ENCODE results near the gene MEGF11.

Gene MEGF11

DNA sequence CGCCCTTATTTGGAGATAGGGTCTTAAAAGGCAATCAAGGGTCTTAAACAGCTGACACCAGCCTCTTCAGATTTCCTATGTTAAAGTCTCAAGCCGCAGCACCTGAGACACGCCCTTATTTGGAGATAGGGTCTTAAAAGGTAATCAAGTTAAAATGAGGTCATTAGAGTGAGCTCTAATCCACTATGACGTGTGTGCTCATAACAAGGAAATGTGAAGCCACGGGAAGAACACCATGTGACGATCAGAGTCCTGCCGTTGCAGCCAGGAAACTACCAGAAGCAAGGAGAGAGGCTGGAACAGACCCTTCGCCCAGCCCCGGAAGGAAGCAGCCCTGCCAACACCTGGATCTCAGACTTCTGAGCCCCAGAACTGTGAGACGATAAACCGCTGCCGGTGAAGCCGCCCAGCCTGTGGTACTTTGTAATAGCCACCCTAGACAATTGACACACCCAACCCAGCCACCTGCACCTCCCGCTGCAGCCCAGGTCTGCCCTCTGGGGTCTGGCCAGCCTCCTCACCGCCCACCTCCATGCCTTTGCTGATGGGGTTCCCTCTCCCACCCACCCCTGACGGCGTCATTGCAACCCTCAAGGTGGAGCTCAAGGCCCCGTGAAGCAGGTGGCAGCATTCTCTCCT lies 137.9 kb downstream of the MEGF11 start:
- Histone ChIP-seq H3K9ac (ENCODE audit: low read length) (no peak overlapping the region), H3K4ac (ENCODE audit: low read depth, low read length) (no peak overlapping the region), H4K8ac (ENCODE audit: low read depth, low read length) (no peak overlapping the region), H3K56ac (ENCODE audit: low read length) (no peak overlapping the region), H2BK15ac (replicated peaks; ENCODE audit: low read depth) (no peak overlapping the region), H3K18ac (ENCODE audit: low read length) (no peak overlapping the region), H3K27me3 (ENCODE audit: insufficient read depth, low read length, poor library complexity) (no peaks in the 10 kb centered on the region), H3K79me1 (ENCODE audit: low read length) (no peaks in the 10 kb centered on the region), H2BK120ac (ENCODE audit: low read depth, low read length) (no peak overlapping the region), H3K4me3 (ENCODE audit: low read length) (no peak overlapping the region), H2BK5ac (ENCODE audit: low read length) (no peak overlapping the region), H3K79me2 (ENCODE audit: control insufficient read depth, insufficient read depth, low read length) (no peaks in the 10 kb centered on the region), H3K4me2 (ENCODE audit: low read length) (no peak overlapping the region), H3K23ac (ENCODE audit: low read length) (no peak overlapping the region), H3K4me1 (ENCODE audit: control insufficient read depth, low read depth, low read length) (no peaks in the 10 kb centered on the region), H3K27ac (ENCODE audit: low read depth, low read length) (no peak overlapping the region), H2AK5ac (ENCODE audit: low read length) (no peak overlapping the region), H4K5ac (ENCODE audit: low read length) (no peak overlapping the region), H3K36me3 (ENCODE audit: control insufficient read depth, insufficient read depth, low read length) (no peaks in the 10 kb centered on the region)
- no CpG with 5 or more reads among the region's 18 CpGs for WGBS (ENCODE audit: extremely low coverage, insufficient coverage, low lambda C conversion rate)
- DNase-seq = peak; percentile 58

DNA sequence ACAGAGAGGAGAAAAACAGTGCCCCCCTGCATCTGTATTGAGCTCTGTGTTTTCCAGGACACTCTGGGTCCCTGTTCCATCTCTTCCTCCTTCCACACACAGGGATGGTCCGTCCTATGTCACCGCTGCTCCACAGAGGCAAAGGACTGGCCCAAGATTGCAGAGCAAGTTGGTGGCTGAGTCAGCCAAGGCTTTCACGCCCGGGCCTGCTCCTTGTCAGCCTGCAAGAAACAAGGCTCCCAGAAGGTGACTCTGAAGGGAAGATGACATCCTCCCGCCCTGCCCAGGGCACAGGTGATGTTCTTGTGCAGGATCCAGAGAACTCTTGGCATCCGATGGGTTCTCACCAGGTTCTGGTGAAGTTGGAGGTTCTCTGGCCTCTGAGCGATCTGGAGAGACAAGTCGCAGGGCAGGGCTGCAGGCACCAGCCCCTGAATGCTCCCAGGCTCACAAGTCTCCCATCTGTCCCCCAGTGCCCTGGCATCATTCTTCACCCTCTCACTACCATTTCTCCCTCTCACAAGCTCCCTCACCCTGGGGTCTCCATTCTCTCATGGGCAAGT lies 138.6 kb downstream of the MEGF11 start:
- Histone ChIP-seq H3K79me2 (ENCODE audit: control insufficient read depth, insufficient read depth, low read length) (no peaks in the 10 kb centered on the region), H3K56ac (ENCODE audit: low read length) (no peak overlapping the region), H3K27me3 (ENCODE audit: insufficient read depth, low read length, poor library complexity) (no peaks in the 10 kb centered on the region)

DNA sequence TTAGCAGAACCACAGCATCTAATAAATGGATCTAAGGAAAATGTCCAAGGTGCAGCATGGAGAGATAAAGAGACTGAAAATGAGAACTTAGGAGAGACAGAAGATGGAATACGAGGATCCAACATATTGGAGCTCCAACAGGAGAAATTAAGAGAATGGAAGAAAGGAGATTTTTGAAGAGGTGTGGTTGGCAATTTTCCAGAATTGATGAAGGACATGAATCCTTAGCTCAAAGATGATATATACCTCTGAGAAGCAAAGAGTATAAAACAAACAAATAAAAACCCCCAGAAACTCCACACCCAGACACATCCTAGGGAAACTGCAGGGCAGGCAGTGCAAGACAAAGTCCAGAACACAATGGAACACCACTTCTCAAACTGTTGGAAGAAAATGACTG lies 141.2 kb downstream of the MEGF11 start:
- H2BK15ac ChIP-seq (replicated peaks; ENCODE audit: low read depth) = no peak overlapping the region
- no peak overlapping the region for H2AK5ac ChIP-seq (ENCODE audit: low read length)
- H3K4me1 ChIP-seq (ENCODE audit: control insufficient read depth, low read depth, low read length) = no peaks in the 10 kb centered on the region
- H3K56ac ChIP-seq (ENCODE audit: low read length) = no peak overlapping the region
- no peak overlapping the region for H3K4me2 ChIP-seq (ENCODE audit: low read length)
- H2BK5ac ChIP-seq (ENCODE audit: low read length) = no peak overlapping the region
- no peak overlapping the region for H3K23ac ChIP-seq (ENCODE audit: low read length)
- H3K79me2 ChIP-seq (ENCODE audit: control insufficient read depth, insufficient read depth, low read length) = no peaks in the 10 kb centered on the region
- DNase-seq = no peak
- H3K9ac ChIP-seq (ENCODE audit: low read length) = no peak overlapping the region
- H3K4me3 ChIP-seq (ENCODE audit: low read length) = no peak overlapping the region
- H3K79me1 ChIP-seq (ENCODE audit: low read length) = no peaks in the 10 kb centered on the region
- H3K27ac ChIP-seq (ENCODE audit: low read depth, low read length) = no peak overlapping the region
- no peak overlapping the region for H4K5ac ChIP-seq (ENCODE audit: low read length)
- no peaks in the 10 kb centered on the region for H3K27me3 ChIP-seq (ENCODE audit: insufficient read depth, low read length, poor library complexity)
- no peak overlapping the region for H4K8ac ChIP-seq (ENCODE audit: low read depth, low read length)
- no peaks in the 10 kb centered on the region for H3K36me3 ChIP-seq (ENCODE audit: control insufficient read depth, insufficient read depth, low read length)
- H3K18ac ChIP-seq (ENCODE audit: low read length) = no peak overlapping the region
- H3K4ac ChIP-seq (ENCODE audit: low read depth, low read length) = no peak overlapping the region
- no peak overlapping the region for H2BK120ac ChIP-seq (ENCODE audit: low read depth, low read length)
- WGBS (ENCODE audit: extremely low coverage, insufficient coverage, low lambda C conversion rate) = no CpG with 5 or more reads among the region's 1 CpG

More for the DNA sequence above, 138.6 kb downstream of the MEGF11 start:
- DNase-seq = no peak
- no peak overlapping the region for H2AK5ac ChIP-seq (ENCODE audit: low read length)
- no peak overlapping the region for H2BK5ac ChIP-seq (ENCODE audit: low read length)
- no peak overlapping the region for H2BK15ac ChIP-seq (replicated peaks; ENCODE audit: low read depth)
- H3K27ac ChIP-seq (ENCODE audit: low read depth, low read length) = no peak overlapping the region
- no peak overlapping the region for H2BK120ac ChIP-seq (ENCODE audit: low read depth, low read length)
- H3K4me2 ChIP-seq (ENCODE audit: low read length) = no peak overlapping the region
- no peaks in the 10 kb centered on the region for H3K36me3 ChIP-seq (ENCODE audit: control insufficient read depth, insufficient read depth, low read length)
- no peak overlapping the region for H3K9ac ChIP-seq (ENCODE audit: low read length)
- no peak overlapping the region for H3K18ac ChIP-seq (ENCODE audit: low read length)
- H3K4me3 ChIP-seq (ENCODE audit: low read length) = no peak overlapping the region
- no peak overlapping the region for H4K5ac ChIP-seq (ENCODE audit: low read length)
- no peak overlapping the region for H4K8ac ChIP-seq (ENCODE audit: low read depth, low read length)
- no peaks in the 10 kb centered on the region for H3K4me1 ChIP-seq (ENCODE audit: control insufficient read depth, low read depth, low read length)
- no peak overlapping the region for H3K4ac ChIP-seq (ENCODE audit: low read depth, low read length)
- WGBS (ENCODE audit: extremely low coverage, insufficient coverage, low lambda C conversion rate) = no CpG with 5 or more reads among the region's 8 CpGs
- no peaks in the 10 kb centered on the region for H3K79me1 ChIP-seq (ENCODE audit: low read length)
- no peak overlapping the region for H3K23ac ChIP-seq (ENCODE audit: low read length)

- H4K5ac ChIP-seq (ENCODE audit: low read length) = no peak overlapping the region
- H3K79me2 ChIP-seq (ENCODE audit: control insufficient read depth, insufficient read depth, low read length) = no peaks in the 10 kb centered on the region
- no peaks in the 10 kb centered on the region for H3K79me1 ChIP-seq (ENCODE audit: low read length)
- H3K4me2 ChIP-seq (ENCODE audit: low read length) = no peak overlapping the region
- no peak overlapping the region for H2BK15ac ChIP-seq (replicated peaks; ENCODE audit: low read depth)
- no peak overlapping the region for H4K8ac ChIP-seq (ENCODE audit: low read depth, low read length)
- H3K56ac ChIP-seq (ENCODE audit: low read length) = no peak overlapping the region
- no peak overlapping the region for H3K4ac ChIP-seq (ENCODE audit: low read depth, low read length)
- no peak overlapping the region for H3K4me3 ChIP-seq (ENCODE audit: low read length)
- no peak overlapping the region for H2BK120ac ChIP-seq (ENCODE audit: low read depth, low read length)
- DNase-seq = no peak
- H3K27ac ChIP-seq (ENCODE audit: low read depth, low read length) = no peak overlapping the region
- no peak overlapping the region for H3K9ac ChIP-seq (ENCODE audit: low read length)
- no peak overlapping the region for H2AK5ac ChIP-seq (ENCODE audit: low read length)
- no peak overlapping the region for H3K23ac ChIP-seq (ENCODE audit: low read length)
- H3K36me3 ChIP-seq (ENCODE audit: control insufficient read depth, insufficient read depth, low read length) = no peaks in the 10 kb centered on the region
- H2BK5ac ChIP-seq (ENCODE audit: low read length) = no peak overlapping the region
- no CpG with 5 or more reads among the region's 3 CpGs for WGBS (ENCODE audit: extremely low coverage, insufficient coverage, low lambda C conversion rate)
- no peak overlapping the region for H3K18ac ChIP-seq (ENCODE audit: low read length)
- H3K4me1 ChIP-seq (ENCODE audit: control insufficient read depth, low read depth, low read length) = no peaks in the 10 kb centered on the region
- H3K27me3 ChIP-seq (ENCODE audit: insufficient read depth, low read length, poor library complexity) = no peaks in the 10 kb centered on the region
Measured at GRCh38 chr15:66111363-66111762, 142.2 kb downstream of the MEGF11 start.

DNA sequence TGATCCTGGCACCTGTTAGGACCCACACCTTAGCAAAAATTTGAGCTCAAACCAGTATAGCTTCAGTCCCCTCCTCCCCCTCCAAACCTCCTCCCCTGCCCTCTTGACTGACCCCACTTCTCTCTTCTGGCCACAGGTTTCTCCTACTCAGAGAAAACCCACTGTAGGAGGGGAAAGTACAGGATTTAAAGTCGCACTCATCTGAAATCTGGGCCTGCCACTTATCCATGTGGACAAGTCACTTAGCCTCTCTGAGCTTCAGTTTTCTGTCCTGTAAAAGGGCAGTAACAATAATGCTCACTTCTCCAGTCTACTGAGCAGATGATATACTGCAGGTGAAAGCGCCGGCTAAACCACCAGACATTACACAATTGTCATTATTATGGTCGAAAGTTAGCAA lies 142.7 kb downstream of the MEGF11 start:
- H3K36me3 ChIP-seq (ENCODE audit: control insufficient read depth, insufficient read depth, low read length) = no peaks in the 10 kb centered on the region
- H3K79me2 ChIP-seq (ENCODE audit: control insufficient read depth, insufficient read depth, low read length) = no peaks in the 10 kb centered on the region
- H2BK15ac ChIP-seq (replicated peaks; ENCODE audit: low read depth) = no peak overlapping the region
- H3K9ac ChIP-seq (ENCODE audit: low read length) = no peak overlapping the region
- no peak overlapping the region for H3K4me3 ChIP-seq (ENCODE audit: low read length)
- WGBS (ENCODE audit: extremely low coverage, insufficient coverage, low lambda C conversion rate) = no CpG with 5 or more reads among the region's 4 CpGs
- no peak overlapping the region for H3K4ac ChIP-seq (ENCODE audit: low read depth, low read length)
- no peaks in the 10 kb centered on the region for H3K27me3 ChIP-seq (ENCODE audit: insufficient read depth, low read length, poor library complexity)
- no peak overlapping the region for H3K23ac ChIP-seq (ENCODE audit: low read length)
- no peak overlapping the region for H3K4me2 ChIP-seq (ENCODE audit: low read length)
- H2BK120ac ChIP-seq (ENCODE audit: low read depth, low read length) = no peak overlapping the region
- H3K27ac ChIP-seq (ENCODE audit: low read depth, low read length) = no peak overlapping the region
- no peak overlapping the region for H2AK5ac ChIP-seq (ENCODE audit: low read length)
- no peak overlapping the region for H3K18ac ChIP-seq (ENCODE audit: low read length)
- H3K56ac ChIP-seq (ENCODE audit: low read length) = no peak overlapping the region
- no peak overlapping the region for H4K8ac ChIP-seq (ENCODE audit: low read depth, low read length)
- no peaks in the 10 kb centered on the region for H3K4me1 ChIP-seq (ENCODE audit: control insufficient read depth, low read depth, low read length)
- no peaks in the 10 kb centered on the region for H3K79me1 ChIP-seq (ENCODE audit: low read length)
- no peak overlapping the region for H2BK5ac ChIP-seq (ENCODE audit: low read length)
- H4K5ac ChIP-seq (ENCODE audit: low read length) = no peak overlapping the region
- DNase-seq = no peak

DNA sequence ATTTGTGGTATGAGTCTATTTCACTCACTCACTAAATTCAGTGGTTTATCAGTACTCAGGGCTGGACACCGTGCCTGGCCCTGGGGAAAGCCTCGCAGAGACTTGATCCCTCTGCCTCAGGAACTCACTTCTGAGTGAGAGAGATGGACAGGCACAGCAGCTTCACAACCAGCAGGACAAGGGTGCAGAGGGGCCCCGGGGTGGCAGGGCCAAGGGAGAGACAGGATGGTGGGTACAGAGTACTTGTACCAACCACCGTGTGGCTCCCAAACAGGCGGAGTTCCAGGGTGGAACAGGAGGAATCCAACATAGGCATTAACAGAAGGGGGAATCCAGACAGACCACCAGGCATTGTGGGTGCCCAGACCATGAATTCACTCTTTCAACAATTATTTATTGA lies 143.7 kb downstream of the MEGF11 start:
- Histone ChIP-seq H3K9ac (ENCODE audit: low read length) (no peak overlapping the region), H4K5ac (ENCODE audit: low read length) (no peak overlapping the region), H4K8ac (ENCODE audit: low read depth, low read length) (no peak overlapping the region), H3K27me3 (ENCODE audit: insufficient read depth, low read length, poor library complexity) (no peaks in the 10 kb centered on the region), H3K36me3 (ENCODE audit: control insufficient read depth, insufficient read depth, low read length) (no peaks in the 10 kb centered on the region), H2BK15ac (replicated peaks; ENCODE audit: low read depth) (no peak overlapping the region), H3K23ac (ENCODE audit: low read length) (no peak overlapping the region), H3K79me1 (ENCODE audit: low read length) (no peaks in the 10 kb centered on the region), H3K4me3 (ENCODE audit: low read length) (no peak overlapping the region), H3K4ac (ENCODE audit: low read depth, low read length) (no peak overlapping the region), H3K27ac (ENCODE audit: low read depth, low read length) (no peak overlapping the region), H3K18ac (ENCODE audit: low read length) (no peak overlapping the region), H3K79me2 (ENCODE audit: control insufficient read depth, insufficient read depth, low read length) (no peaks in the 10 kb centered on the region), H2AK5ac (ENCODE audit: low read length) (no peak overlapping the region), H3K4me1 (ENCODE audit: control insufficient read depth, low read depth, low read length) (no peaks in the 10 kb centered on the region), H2BK120ac (ENCODE audit: low read depth, low read length) (no peak overlapping the region), H3K4me2 (ENCODE audit: low read length) (no peak overlapping the region), H2BK5ac (ENCODE audit: low read length) (no peak overlapping the region), H3K56ac (ENCODE audit: low read length) (no peak overlapping the region)
- DNase-seq = no peak
- no CpG with 5 or more reads among the region's 5 CpGs for WGBS (ENCODE audit: extremely low coverage, insufficient coverage, low lambda C conversion rate)
